Measurements from ENCODE around the gene GUCY2C.

Gene GUCY2C

DNA sequence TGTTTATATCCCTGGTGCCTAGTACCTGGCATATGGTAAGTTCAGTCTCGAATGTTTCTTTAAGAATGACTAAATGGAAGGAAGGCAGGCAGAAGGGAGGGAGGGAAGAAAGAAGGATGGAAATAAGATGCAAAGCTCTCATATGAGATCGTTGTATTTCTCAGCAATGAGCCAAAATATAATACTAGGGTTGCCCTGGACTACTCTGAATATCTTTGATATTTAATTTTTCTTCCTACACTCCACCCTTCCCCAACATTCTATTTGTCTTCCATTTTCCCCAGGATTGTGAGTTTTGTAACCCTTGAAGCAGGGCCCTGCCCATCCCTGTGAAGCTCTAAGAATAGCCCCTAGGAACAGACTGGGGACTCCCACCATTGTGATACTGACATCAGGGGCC lies 43.9 kb downstream of the GUCY2C start:
- DNase-seq = no peak
- no peaks in the 10 kb centered on the region for H3K36me3 ChIP-seq
- TF ChIP-seq, protein P1, sequence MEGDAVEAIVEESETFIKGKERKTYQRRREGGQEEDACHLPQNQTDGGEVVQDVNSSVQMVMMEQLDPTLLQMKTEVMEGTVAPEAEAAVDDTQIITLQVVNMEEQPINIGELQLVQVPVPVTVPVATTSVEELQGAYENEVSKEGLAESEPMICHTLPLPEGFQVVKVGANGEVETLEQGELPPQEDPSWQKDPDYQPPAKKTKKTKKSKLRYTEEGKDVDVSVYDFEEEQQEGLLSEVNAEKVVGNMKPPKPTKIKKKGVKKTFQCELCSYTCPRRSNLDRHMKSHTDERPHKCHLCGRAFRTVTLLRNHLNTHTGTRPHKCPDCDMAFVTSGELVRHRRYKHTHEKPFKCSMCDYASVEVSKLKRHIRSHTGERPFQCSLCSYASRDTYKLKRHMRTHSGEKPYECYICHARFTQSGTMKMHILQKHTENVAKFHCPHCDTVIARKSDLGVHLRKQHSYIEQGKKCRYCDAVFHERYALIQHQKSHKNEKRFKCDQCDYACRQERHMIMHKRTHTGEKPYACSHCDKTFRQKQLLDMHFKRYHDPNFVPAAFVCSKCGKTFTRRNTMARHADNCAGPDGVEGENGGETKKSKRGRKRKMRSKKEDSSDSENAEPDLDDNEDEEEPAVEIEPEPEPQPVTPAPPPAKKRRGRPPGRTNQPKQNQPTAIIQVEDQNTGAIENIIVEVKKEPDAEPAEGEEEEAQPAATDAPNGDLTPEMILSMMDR (IDR thresholded peaks at IDR 0.05; ENCODE audit: low read depth, low read length) = no peak
- no peaks in the 10 kb centered on the region for H3K9me3 ChIP-seq (ENCODE audit: severe bottlenecking)
- H3K27me3 ChIP-seq (ENCODE audit: insufficient read depth, low read depth, severe bottlenecking) = no peaks in the 10 kb centered on the region
- H3K4me3 ChIP-seq (ENCODE audit: low read depth, low read length) = no peak overlapping the region
- H3K27ac ChIP-seq = no peak overlapping the region

GRCh38 chr12:14651371-14651770 lies 45.0 kb downstream of the GUCY2C start:
- no peak overlapping the region for H3K4me3 ChIP-seq (ENCODE audit: low read depth, low read length)
- no peaks in the 10 kb centered on the region for H3K9me3 ChIP-seq (ENCODE audit: severe bottlenecking)
- no peak for DNase-seq
- H3K27ac ChIP-seq = no peak overlapping the region
- no peaks in the 10 kb centered on the region for H3K36me3 ChIP-seq
- no peaks in the 10 kb centered on the region for H3K27me3 ChIP-seq (ENCODE audit: insufficient read depth, low read depth, severe bottlenecking)
- TF ChIP-seq, protein P1 (IDR thresholded peaks at IDR 0.05; ENCODE audit: low read depth, low read length) = no peak

DNA sequence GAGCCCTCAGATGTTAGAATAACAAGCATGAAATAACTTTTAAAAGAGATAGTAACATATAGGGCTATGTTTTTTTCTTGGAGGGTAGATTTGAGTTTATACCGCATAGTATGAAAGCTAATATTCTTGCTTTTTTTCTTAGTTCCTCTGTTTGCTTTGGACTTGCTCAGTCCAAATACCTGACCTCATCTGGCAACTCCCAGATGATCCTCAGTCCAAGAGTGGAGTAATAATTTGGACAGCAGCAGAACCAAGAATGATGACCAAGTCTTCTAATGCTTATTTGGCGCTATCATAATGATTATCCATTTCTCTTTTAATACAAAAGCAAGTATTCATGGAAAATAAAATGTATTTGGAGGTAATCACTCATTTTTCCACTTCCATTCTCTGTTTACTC lies 45.6 kb downstream of the GUCY2C start:
- Histone ChIP-seq H3K27me3 (ENCODE audit: insufficient read depth, low read depth, severe bottlenecking) (no peaks in the 10 kb centered on the region), H3K36me3 (no peaks in the 10 kb centered on the region), H3K4me3 (ENCODE audit: low read depth, low read length) (no peak overlapping the region), H3K9me3 (ENCODE audit: severe bottlenecking) (no peaks in the 10 kb centered on the region), H3K27ac (no peak overlapping the region)
- no peak for DNase-seq
- TF ChIP-seq, protein P1 (IDR thresholded peaks at IDR 0.05; ENCODE audit: low read depth, low read length) = no peak

- DNase-seq = no peak
- Histone ChIP-seq H3K9me3 (ENCODE audit: severe bottlenecking) (no peaks in the 10 kb centered on the region), H3K4me3 (ENCODE audit: low read depth, low read length) (no peak overlapping the region), H3K36me3 (no peaks in the 10 kb centered on the region), H3K27ac (no peak overlapping the region), H3K27me3 (ENCODE audit: insufficient read depth, low read depth, severe bottlenecking) (no peaks in the 10 kb centered on the region)
- TF ChIP-seq, protein P1 (IDR thresholded peaks at IDR 0.05; ENCODE audit: low read depth, low read length) = no peak
Observed at GRCh38 chr12:14647028-14647750, 49.2 kb downstream of the GUCY2C start.

GRCh38 chr12:14643251-14643650 lies 53.1 kb downstream of the GUCY2C start:
- no peaks in the 10 kb centered on the region for H3K9me3 ChIP-seq (ENCODE audit: severe bottlenecking)
- TF ChIP-seq, protein P1 (IDR thresholded peaks at IDR 0.05; ENCODE audit: low read depth, low read length) = no peak
- H3K36me3 ChIP-seq = no peaks in the 10 kb centered on the region
- no peaks in the 10 kb centered on the region for H3K27me3 ChIP-seq (ENCODE audit: insufficient read depth, low read depth, severe bottlenecking)
- DNase-seq = no peak
- no peak overlapping the region for H3K27ac ChIP-seq
- no peak overlapping the region for H3K4me3 ChIP-seq (ENCODE audit: low read depth, low read length)

- Histone ChIP-seq H3K27ac (no peak overlapping the region), H3K27me3 (ENCODE audit: insufficient read depth, low read depth, severe bottlenecking) (no peaks in the 10 kb centered on the region), H3K36me3 (no peaks in the 10 kb centered on the region), H3K9me3 (ENCODE audit: severe bottlenecking) (peaks cover 6% of the 10 kb centered on the region), H3K4me3 (ENCODE audit: low read depth, low read length) (no peak overlapping the region)
- TF ChIP-seq, protein P1 (IDR thresholded peaks at IDR 0.05; ENCODE audit: low read depth, low read length) = no peak
- no peak for DNase-seq
Observed at GRCh38 chr12:14638066-14638465, 58.3 kb downstream of the GUCY2C start.
